ENCODE measurements around the gene KRT3.

Gene KRT3

DNA sequence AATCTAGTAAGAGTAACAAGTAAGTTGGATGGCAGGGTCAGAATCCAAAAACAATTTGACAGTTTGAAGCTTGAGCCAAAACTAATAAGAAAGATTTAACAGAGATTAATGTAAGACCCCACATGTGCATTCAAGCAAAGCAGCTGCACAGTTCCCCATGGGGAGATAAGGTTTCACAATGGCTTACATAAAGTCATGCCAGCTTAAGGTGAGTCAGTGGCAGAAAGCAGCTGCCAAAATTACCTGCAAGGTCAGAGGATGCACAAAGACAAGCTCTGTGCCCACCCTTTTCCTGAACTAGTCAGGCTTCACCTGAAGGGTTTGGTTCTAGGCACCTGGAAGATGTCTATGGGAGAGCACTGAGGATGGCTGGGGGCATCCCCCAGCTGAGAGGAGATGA, 56.0 kb downstream of the KRT3 start:
- TF ChIP-seq, protein P1, sequence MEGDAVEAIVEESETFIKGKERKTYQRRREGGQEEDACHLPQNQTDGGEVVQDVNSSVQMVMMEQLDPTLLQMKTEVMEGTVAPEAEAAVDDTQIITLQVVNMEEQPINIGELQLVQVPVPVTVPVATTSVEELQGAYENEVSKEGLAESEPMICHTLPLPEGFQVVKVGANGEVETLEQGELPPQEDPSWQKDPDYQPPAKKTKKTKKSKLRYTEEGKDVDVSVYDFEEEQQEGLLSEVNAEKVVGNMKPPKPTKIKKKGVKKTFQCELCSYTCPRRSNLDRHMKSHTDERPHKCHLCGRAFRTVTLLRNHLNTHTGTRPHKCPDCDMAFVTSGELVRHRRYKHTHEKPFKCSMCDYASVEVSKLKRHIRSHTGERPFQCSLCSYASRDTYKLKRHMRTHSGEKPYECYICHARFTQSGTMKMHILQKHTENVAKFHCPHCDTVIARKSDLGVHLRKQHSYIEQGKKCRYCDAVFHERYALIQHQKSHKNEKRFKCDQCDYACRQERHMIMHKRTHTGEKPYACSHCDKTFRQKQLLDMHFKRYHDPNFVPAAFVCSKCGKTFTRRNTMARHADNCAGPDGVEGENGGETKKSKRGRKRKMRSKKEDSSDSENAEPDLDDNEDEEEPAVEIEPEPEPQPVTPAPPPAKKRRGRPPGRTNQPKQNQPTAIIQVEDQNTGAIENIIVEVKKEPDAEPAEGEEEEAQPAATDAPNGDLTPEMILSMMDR (IDR thresholded peaks at IDR 0.05; ENCODE audit: low read depth, low read length): no peak
- Histone ChIP-seq H3K4me1 (no peaks in the 10 kb centered on the region), H3K9me3 (no peaks in the 10 kb centered on the region), H3K4me3 (ENCODE audit: low read depth, low read length) (no peak overlapping the region), H3K36me3 (no peaks in the 10 kb centered on the region), H3K27me3 (peaks cover 16% of the 10 kb centered on the region)
- DNase-seq: no peak
